NOMO-1 treated with DMSO at 0.1 percent for 48 hours (cell line): ENCODE results near the gene WDR41.

Experiments used
- DNase-seq: peaks from one replicate; lab custom pipeline; 2025; ENCODE audit not compliant: unreplicated experiment; lab: John Stamatoyannopoulos, UW

The WDR41 gene

GRCh38 chr5:77448831-77449230, 43.3 kb downstream of the WDR41 start:
- DNase-seq, result no peak

- no peak for DNase-seq
These were observed 47.8 kb downstream of the WDR41 start for GRCh38 chr5:77444356-77444755.

- DNase-seq, result no peak
These were observed 48.4 kb downstream of the WDR41 start for GRCh38 chr5:77443670-77444069.

GRCh38 chr5:77438071-77438470, 54.0 kb downstream of the WDR41 start:
- no peak for DNase-seq

- no peak for DNase-seq
These were observed 54.9 kb downstream of the WDR41 start for GRCh38 chr5:77437194-77437593.

GRCh38 chr5:77431719-77432118, 60.4 kb downstream of the WDR41 start:
- DNase-seq, result no peak

GRCh38 chr5:77431286-77431685, 60.8 kb downstream of the WDR41 start:
- DNase-seq, result no peak

GRCh38 chr5:77430726-77431125, 61.4 kb downstream of the WDR41 start:
- DNase-seq, result no peak

GRCh38 chr5:77428526-77428925, 63.6 kb downstream of the WDR41 start:
- no peak for DNase-seq

GRCh38 chr5:77427998-77428397, 64.1 kb downstream of the WDR41 start:
- DNase-seq, result no peak

GRCh38 chr5:77426670-77427069, 65.4 kb downstream of the WDR41 start:
- DNase-seq, result no peak

- no peak for DNase-seq
These were observed 66.0 kb downstream of the WDR41 start for GRCh38 chr5:77425998-77426659.

- no peak for DNase-seq
These were observed 66.7 kb downstream of the WDR41 start for GRCh38 chr5:77425420-77425819.

- no peak for DNase-seq
These were observed 67.2 kb downstream of the WDR41 start for GRCh38 chr5:77424921-77425320.

- DNase-seq, result no peak
These were observed 68.9 kb downstream of the WDR41 start for GRCh38 chr5:77423022-77423750.

GRCh38 chr5:77420940-77421339, 71.2 kb downstream of the WDR41 start:
- no peak for DNase-seq

GRCh38 chr5:77419644-77420582, 72.2 kb downstream of the WDR41 start:
- DNase-seq, result no peak

GRCh38 chr5:77418601-77419581, 73.2 kb downstream of the WDR41 start:
- no peak for DNase-seq

GRCh38 chr5:77418162-77418561, 74.0 kb downstream of the WDR41 start:
- no peak for DNase-seq

GRCh38 chr5:77413049-77413448, 79.1 kb downstream of the WDR41 start:
- no peak for DNase-seq
